OCI-LY1 (cell line): ENCODE measurements around the gene IRF7.

Experiments
- H2AFZ ChIP-seq: fragments of 200-600 bp; sonication (generic), shearing (Covaris generic); 2 replicates; pipeline ENCODE4 v1.6.0; 2014; ENCODE audit warnings: antibody characterized with exemption, mild to moderate bottlenecking, low read length
- H3F3A ChIP-seq: fragments of 200-600 bp; sonication (generic), shearing (Covaris generic); 2 replicates; pipeline ENCODE4 v1.6.0; 2014; ENCODE audit warnings: mild to moderate bottlenecking, antibody characterized with exemption, low read length, moderate library complexity; ENCODE audit not compliant: insufficient read depth
- H3K27ac ChIP-seq: fragments of 200-600 bp; sonication (generic); 2 replicates; pipeline ENCODE4 v1.5.1; 2014; ENCODE audit warnings: low read length, mixed run types, mild to moderate bottlenecking, low read depth; ENCODE audit not compliant: poor library complexity, severe bottlenecking
- H3K27me3 ChIP-seq: fragments of 200-600 bp; sonication (generic); 2 replicates; pipeline ENCODE4 v1.6.0; 2014; ENCODE audit warnings: antibody characterized with exemption, mild to moderate bottlenecking, low read length, moderate library complexity; ENCODE audit not compliant: insufficient read depth
- H3K36me3 ChIP-seq: fragments of 200-600 bp; sonication (generic); 2 replicates; pipeline ENCODE4 v1.6.1; 2014; ENCODE audit warnings: mild to moderate bottlenecking, antibody characterized with exemption, low read length, moderate library complexity, mixed read lengths; ENCODE audit not compliant: insufficient read depth
- H3K4me1 ChIP-seq: fragments of 200-600 bp; sonication (generic); 2 replicates; pipeline ENCODE4 v1.5.1; 2014; ENCODE audit warnings: mild to moderate bottlenecking, low read length, moderate library complexity; ENCODE audit not compliant: insufficient read depth, severe bottlenecking
- H3K4me2 ChIP-seq: fragments of 200-600 bp; sonication (generic), shearing (Covaris generic); 2 replicates; pipeline ENCODE4 v1.6.1; 2014; ENCODE audit warnings: low read length
- H3K4me3 ChIP-seq: fragments of 200-600 bp; sonication (generic); 2 replicates; pipeline ENCODE4 v1.5.1; 2014; ENCODE audit warnings: low read length, low read depth, mild to moderate bottlenecking, mixed read lengths; ENCODE audit not compliant: poor library complexity, severe bottlenecking
- H3K79me2 ChIP-seq: fragments of 200-600 bp; shearing (Covaris generic); 2 replicates; pipeline ENCODE4 v1.6.1; 2016; ENCODE audit warnings: mixed run types, low read length, mixed read lengths; ENCODE audit not compliant: insufficient read depth
- H3K9ac ChIP-seq: fragments of 200-600 bp; sonication (generic), shearing (Covaris generic); 2 replicates; pipeline ENCODE4 v1.6.1; 2014; ENCODE audit warnings: mild to moderate bottlenecking, low read length, mixed read lengths
- H3K9me2 ChIP-seq: fragments of 200-600 bp; sonication (generic), shearing (Covaris generic); 2 replicates; pipeline ENCODE4 v1.6.1; 2014; ENCODE audit warnings: low read depth, mild to moderate bottlenecking, low read length, mixed read lengths
- H3K9me3 ChIP-seq: fragments of 200-600 bp; shearing (Covaris generic); 2 replicates; pipeline ENCODE4 v1.6.1; 2014; ENCODE audit warnings: low read length, mixed read lengths
- H4K20me1 ChIP-seq: fragments of 200-600 bp; sonication (generic), shearing (Covaris generic); 2 replicates; pipeline ENCODE4 v1.6.0; 2016; ENCODE audit warnings: mild to moderate bottlenecking, low read length; ENCODE audit not compliant: insufficient read depth
- CTCF ChIP-seq: fragments of 200-600 bp; sonication (generic), shearing (Covaris generic); IDR thresholded peaks from 2 replicates; pipeline ENCODE4 v1.5.1; 2017; ENCODE audit warnings: mild to moderate bottlenecking, antibody characterized with exemption, low read length, moderate library complexity, mixed read lengths
- EZH2 ChIP-seq: fragments of 200-600 bp; sonication (generic), shearing (Covaris generic); IDR thresholded peaks from 2 replicates; pipeline ENCODE4 v1.8.0; 2017; ENCODE audit warnings: borderline replicate concordance, mixed run types, mild to moderate bottlenecking, antibody characterized with exemption, low read length, moderate library complexity, mixed read lengths

IRF7 gene

DNA sequence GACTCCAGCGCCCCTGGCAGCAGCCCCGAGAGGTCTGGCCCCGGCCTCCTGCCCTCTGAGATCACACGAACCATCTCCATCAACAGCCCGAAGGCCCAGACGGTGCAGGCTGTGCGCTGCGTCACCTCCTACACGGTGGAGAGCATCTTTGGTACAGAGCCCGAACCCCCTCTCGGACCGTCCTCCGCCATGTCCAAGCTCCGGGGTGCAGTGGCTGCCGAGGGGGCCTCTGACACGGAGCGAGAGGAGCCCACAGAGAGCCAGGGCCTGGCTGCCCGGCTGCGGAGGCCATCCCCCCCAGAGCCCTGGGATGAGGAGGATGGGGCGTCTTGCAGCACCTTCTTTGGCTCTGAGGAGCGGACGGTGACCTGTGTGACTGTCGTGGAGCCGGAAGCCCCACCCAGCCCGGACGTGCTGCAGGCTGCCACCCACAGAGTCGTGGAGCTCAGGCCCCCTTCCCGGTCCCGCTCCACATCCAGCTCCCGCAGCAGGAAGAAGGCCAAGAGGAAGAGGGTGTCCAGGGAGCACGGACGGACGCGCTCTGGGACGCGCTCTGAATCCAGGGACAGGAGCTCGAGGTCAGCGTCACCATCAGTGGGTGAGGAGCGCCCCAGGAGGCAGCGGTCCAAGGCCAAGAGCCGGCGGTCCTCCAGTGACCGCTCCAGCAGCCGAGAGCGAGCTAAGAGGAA is 7.6 kb downstream of the IRF7 start:
- H3K36me3 ChIP-seq = peaks cover 97% of the 10 kb centered on the region
- no peaks in the 10 kb centered on the region for H3K27me3 ChIP-seq
- no peak for TF ChIP-seq EZH2
- H3F3A ChIP-seq = no peaks in the 10 kb centered on the region
- no peak overlapping the region for H3K4me2 ChIP-seq
- H3K9me3 ChIP-seq = no peaks in the 10 kb centered on the region
- H3K79me2 ChIP-seq = no peaks in the 10 kb centered on the region
- no peak overlapping the region for H3K4me3 ChIP-seq
- no peaks in the 10 kb centered on the region for H4K20me1 ChIP-seq
- H2AFZ ChIP-seq = no peak overlapping the region
- H3K4me1 ChIP-seq = peaks cover 5% of the 10 kb centered on the region
- H3K9me2 ChIP-seq = no peaks in the 10 kb centered on the region
- H3K27ac ChIP-seq = no peak overlapping the region
- no peak overlapping the region for H3K9ac ChIP-seq

DNA sequence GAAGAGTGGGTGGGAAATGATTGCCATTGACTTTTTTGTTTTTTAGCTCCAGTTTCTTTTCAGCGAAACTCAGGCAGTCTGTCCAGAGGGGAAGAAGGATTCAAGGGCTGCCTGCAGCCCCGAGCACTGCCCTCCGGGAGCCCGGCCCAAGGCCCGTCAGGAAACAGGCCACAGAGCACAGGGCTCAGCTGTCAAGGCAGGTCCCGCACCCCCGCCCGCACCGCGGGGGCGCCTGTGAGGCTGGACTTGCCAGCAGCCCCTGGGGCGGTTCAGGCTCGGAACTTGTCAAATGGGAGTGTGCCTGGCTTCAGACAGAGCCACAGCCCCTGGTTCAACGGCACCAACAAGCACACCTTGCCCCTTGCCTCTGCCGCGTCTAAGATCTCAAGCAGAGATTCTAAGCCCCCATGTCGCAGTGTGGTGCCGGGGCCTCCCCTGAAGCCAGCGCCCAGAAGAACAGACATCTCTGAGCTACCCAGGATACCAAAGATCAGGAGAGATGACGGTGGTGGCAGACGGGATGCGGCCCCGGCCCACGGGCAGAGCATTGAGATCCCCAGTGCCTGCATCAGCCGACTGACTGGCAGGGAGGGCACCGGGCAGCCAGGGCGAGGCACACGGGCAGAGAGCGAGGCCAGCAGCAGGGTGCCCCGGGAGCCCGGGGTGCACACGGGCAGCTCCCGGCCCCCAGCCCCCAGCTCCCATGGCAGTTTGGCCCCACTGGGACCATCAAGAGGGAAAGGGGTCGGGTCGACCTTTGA is 8.6 kb downstream of the IRF7 start:
- TF ChIP-seq CTCF (no peak), EZH2 (no peak)
- H3K4me1 ChIP-seq = no peaks in the 10 kb centered on the region
- H4K20me1 ChIP-seq = no peaks in the 10 kb centered on the region
- no peaks in the 10 kb centered on the region for H3K9me2 ChIP-seq
- no peaks in the 10 kb centered on the region for H3K27me3 ChIP-seq
- no peaks in the 10 kb centered on the region for H3F3A ChIP-seq
- H2AFZ ChIP-seq = no peak overlapping the region
- H3K79me2 ChIP-seq = no peaks in the 10 kb centered on the region
- no peak overlapping the region for H3K9ac ChIP-seq
- H3K4me2 ChIP-seq = no peak overlapping the region
- H3K36me3 ChIP-seq = peaks cover 94% of the 10 kb centered on the region
- H3K27ac ChIP-seq = no peak overlapping the region
- no peaks in the 10 kb centered on the region for H3K9me3 ChIP-seq
- H3K4me3 ChIP-seq = no peak overlapping the region

DNA sequence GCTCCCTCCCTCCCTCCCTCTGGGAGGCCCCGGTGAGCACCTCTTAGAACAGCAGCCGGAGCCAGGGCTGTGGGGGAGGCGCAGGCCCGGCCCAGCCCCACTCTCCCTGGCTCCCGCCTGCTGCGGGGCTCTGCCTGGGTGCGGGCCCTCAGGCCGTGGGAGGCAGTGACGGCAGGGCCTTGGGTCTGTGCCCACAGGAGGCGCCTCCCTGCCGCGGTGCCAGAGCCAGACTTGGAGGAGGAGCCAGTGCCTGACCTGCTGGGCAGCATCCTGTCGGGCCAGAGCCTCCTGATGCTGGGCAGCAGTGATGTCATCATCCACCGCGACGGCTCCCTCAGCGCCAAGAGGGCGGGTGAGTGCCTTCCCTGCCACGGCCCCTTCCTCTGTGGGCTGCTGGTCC is 9.5 kb downstream of the IRF7 start:
- Histone ChIP-seq H4K20me1 (no peaks in the 10 kb centered on the region), H3K27me3 (no peaks in the 10 kb centered on the region), H3K9me2 (no peaks in the 10 kb centered on the region), H2AFZ (no peak overlapping the region), H3K4me1 (no peaks in the 10 kb centered on the region), H3K9ac (no peak overlapping the region), H3K27ac (no peak overlapping the region), H3K79me2 (no peaks in the 10 kb centered on the region), H3K36me3 (peaks cover 94% of the 10 kb centered on the region), H3K4me2 (no peak overlapping the region), H3K9me3 (no peaks in the 10 kb centered on the region), H3K4me3 (no peak overlapping the region), H3F3A (no peaks in the 10 kb centered on the region)
- TF ChIP-seq EZH2 (no peak), CTCF (no peak)
